Liver (tissue), 9 donors: Measurements from ENCODE around the gene CSNK1E. TPM values are rescaled to one million over a fixed set of nuclear protein-coding genes. Genes with fewer than 3 reads are reported as not detected.

Experiments
- DNase-seq: peaks from one replicate; pipeline ENCODE4 v3.0.0-alpha.2; 2017; ENCODE audit warnings: low spot score
- H3K27ac ChIP-seq, 2 donors: one replicate each; pipeline ENCODE4 v1.7.0; 2013; ENCODE audit warnings: inconsistent platforms in 2 of 2, low read length in 2 of 2, control low read depth in 1 of 2, low read depth in 1 of 2, mild to moderate bottlenecking in 1 of 2
- H3K27me3 ChIP-seq, 4 donors: one replicate each; pipeline versions ENCODE4 v1.6.1 to v1.7.0; 2013; ENCODE audit warnings: low read length in 3 of 4, inconsistent platforms in 1 of 4, mild to moderate bottlenecking in 1 of 4, moderate library complexity in 1 of 4; ENCODE audit not compliant: control insufficient read depth in 4 of 4, insufficient read depth in 4 of 4
- H3K36me3 ChIP-seq, 4 donors: one replicate each; pipeline versions ENCODE4 v1.6.1 to v1.7.0; 2013; ENCODE audit warnings: low read length in 3 of 4, mild to moderate bottlenecking in 3 of 4, low read depth in 1 of 4, moderate library complexity in 1 of 4; ENCODE audit not compliant: control insufficient read depth in 4 of 4, insufficient read depth in 3 of 4
- H3K4me1 ChIP-seq, 4 donors: one replicate each; pipeline versions ENCODE4 v1.6.1 to v1.7.0; 2013; ENCODE audit warnings: low read length in 3 of 4, mild to moderate bottlenecking in 3 of 4, moderate library complexity in 1 of 4; ENCODE audit not compliant: control insufficient read depth in 4 of 4, insufficient read depth in 4 of 4
- H3K4me3 ChIP-seq, 3 donors: one replicate each; pipeline versions ENCODE4 v1.6.1 to v1.7.0; 2013; ENCODE audit warnings: low read length in 3 of 3, control low read depth in 1 of 3, low read depth in 1 of 3, mild to moderate bottlenecking in 1 of 3
- H3K9ac ChIP-seq, 2 donors: one replicate each; pipeline ENCODE4 v1.7.0; 2013; ENCODE audit warnings: low read length in 2 of 2, mild to moderate bottlenecking in 2 of 2, moderate library complexity in 2 of 2, control low read depth in 1 of 2, low read depth in 1 of 2
- H3K9me3 ChIP-seq, 4 donors: one replicate each; pipeline versions ENCODE4 v1.6.1 to v1.7.0; 2013; ENCODE audit warnings: low read length in 3 of 4; ENCODE audit not compliant: control insufficient read depth in 4 of 4
- EGR1 ChIP-seq, 2 donors: IDR thresholded peaks; 2 replicates each; pipeline ENCODE4 v1.6.1; 2016 to 2018; ENCODE audit warnings: antibody characterized with exemption in 2 of 2, low read depth in 2 of 2
- FOXA1 ChIP-seq: IDR thresholded peaks from 2 replicates; pipeline ENCODE4 v1.6.1; 2016; ENCODE audit warnings: antibody characterized with exemption
- FOXA2 ChIP-seq: IDR thresholded peaks from 2 replicates; pipeline ENCODE4 v1.6.1; 2016; ENCODE audit warnings: antibody characterized with exemption
- GABPA ChIP-seq, 2 donors: IDR thresholded peaks in 1 of 2; conservative IDR thresholded peaks in 1 of 2; 2 replicates each; pipeline ENCODE4 v1.6.1; 2016; ENCODE audit warnings: antibody characterized with exemption in 2 of 2, mild to moderate bottlenecking in 1 of 2, moderate library complexity in 1 of 2
- HNF4G ChIP-seq: IDR thresholded peaks from 2 replicates; pipeline ENCODE4 v1.6.1; 2016; ENCODE audit warnings: antibody characterized with exemption
- JUND ChIP-seq, 2 donors: IDR thresholded peaks; 2 replicates each; pipeline ENCODE4 v1.6.1; 2016; ENCODE audit warnings: antibody characterized with exemption in 2 of 2
- MAX ChIP-seq: IDR thresholded peaks from 2 replicates; pipeline ENCODE4 v1.6.1; 2016; ENCODE audit warnings: antibody characterized with exemption
- NR2F2 ChIP-seq: IDR thresholded peaks from 2 replicates; pipeline ENCODE4 v1.6.1; 2016; ENCODE audit warnings: antibody characterized with exemption
- RAD21 ChIP-seq, 2 donors: IDR thresholded peaks; 2 replicates each; pipeline ENCODE4 v1.6.1; 2016; ENCODE audit warnings: antibody characterized with exemption in 2 of 2, mild to moderate bottlenecking in 2 of 2
- REST ChIP-seq: IDR thresholded peaks from 2 replicates; pipeline ENCODE4 v1.6.1; 2016; ENCODE audit warnings: antibody characterized with exemption, mild to moderate bottlenecking
- RXRA ChIP-seq, 2 donors: IDR thresholded peaks; 2 replicates each; pipeline ENCODE4 v1.6.1; 2017 to 2018; ENCODE audit warnings: antibody characterized with exemption in 2 of 2, mild to moderate bottlenecking in 1 of 2
- SP1 ChIP-seq: IDR thresholded peaks from 2 replicates; pipeline ENCODE4 v1.6.1; 2018; ENCODE audit warnings: antibody characterized with exemption, mild to moderate bottlenecking
- TAF1 ChIP-seq: conservative IDR thresholded peaks from 2 replicates; pipeline ENCODE4 v1.6.1; 2016; ENCODE audit warnings: antibody characterized with exemption, mild to moderate bottlenecking
- YY1 ChIP-seq: IDR thresholded peaks from 2 replicates; pipeline ENCODE4 v1.6.1; 2016; ENCODE audit warnings: antibody characterized with exemption, mild to moderate bottlenecking
- ZBTB33 ChIP-seq: IDR thresholded peaks from 2 replicates; pipeline ENCODE4 v1.6.1; 2016; ENCODE audit warnings: antibody characterized with exemption
- WGBS: extraction: QIAGEN DNeasy Blood & Tissue Kit; methylation state at CpG from one replicate; pipeline ENCODE4 v1.1.7; 2013; 5-methylcytosine and 5-hydroxymethylcytosine counted together
- polyA plus RNA-seq, 2 donors: library from polyadenylated mRNA; stranded (reverse) in 1 of 2; unstranded in 1 of 2; fragments of 200-250 nt in 1 of 2; fragments of >200 nt in 1 of 2; fragmentation: Nextera tagmentation in 1 of 2; extraction: Ambion mirVana in 1 of 2; gene quantifications; one replicate each; pipeline versions ENCODE4 v1.2.1 to v1.2.3, GENCODE V29; 2013 to 2015
- total RNA-seq, 2 donors: library from RNA; depleted of rRNA; stranded (reverse); fragments of >200 nt; gene quantifications; one replicate each; pipeline ENCODE4 v1.2.3, GENCODE V29; 2014
- donor health status: healthy.
- donor health status: healthy.
- donor health status: healthy.
- donor health status: healthy.
- donor health status: healthy.

The CSNK1E gene
- total and polyA plus RNA-seq, 4 donors: 8.4 to 27.4 (median 13.7) TPM

GRCh38 chr22:38299770-38300102, 17.5 kb downstream of the CSNK1E start:
- DNase-seq: no peak
- Histone ChIP-seq H3K9me3 (no peaks in the 10 kb centered on the region), H3K36me3 (peaks cover 0 to 47% (median 6%) of the 10 kb centered on the region in 4 donors), H3K4me1 (peaks cover 0 to 15% (median 12%) of the 10 kb centered on the region in 4 donors), H3K27me3 (no peaks in the 10 kb centered on the region), H3K9ac (no peak overlapping the region), H3K4me3 (no peak overlapping the region), H3K27ac (no peak overlapping the region)
- 61% methylated on average over 12 of the region's 12 CpGs for WGBS
- TF ChIP-seq ZBTB33 (no peak), GABPA (IDR thresholded peaks at IDR 0.05 in 1 of 2, conservative IDR thresholded peaks at IDR 0.05 in 1 of 2) (no peak), FOXA2 (no peak), YY1 (no peak), HNF4G (no peak), RAD21 (IDR thresholded peaks at IDR 0.05) (no peak), RXRA (IDR thresholded peaks at IDR 0.05) (no peak), FOXA1 (no peak)

- WGBS: 93% methylated on average over 25 of the region's 25 CpGs
- no peak for DNase-seq
- Histone ChIP-seq H3K27ac (no peak overlapping the region), H3K4me3 (no peak overlapping the region), H3K4me1 (peaks cover 0 to 14% (median 12%) of the 10 kb centered on the region in 4 donors), H3K9ac (no peak overlapping the region), H3K27me3 (no peaks in the 10 kb centered on the region), H3K36me3 (peaks cover 0 to 48% (median 8%) of the 10 kb centered on the region in 4 donors), H3K9me3 (no peaks in the 10 kb centered on the region)
- TF ChIP-seq YY1: no peak
- no peak for TF ChIP-seq EGR1 (IDR thresholded peaks at IDR 0.05; ENCODE audit: low read depth in 2 of 2)
- TF ChIP-seq REST: no peak
- TF ChIP-seq RAD21 (IDR thresholded peaks at IDR 0.05): peak in 1 of 2 donors; percentile 62
Observed at GRCh38 chr22:38298312-38299005, 18.8 kb downstream of the CSNK1E start.

GRCh38 chr22:38296372-38296771, 20.9 kb downstream of the CSNK1E start:
- Histone ChIP-seq H3K27ac (no peak overlapping the region), H3K9me3 (no peaks in the 10 kb centered on the region), H3K4me3 (no peak overlapping the region), H3K36me3 (peaks cover 0 to 43% (median 8%) of the 10 kb centered on the region in 4 donors), H3K9ac (no peak overlapping the region), H3K4me1 (peaks cover 0 to 14% (median 12%) of the 10 kb centered on the region in 4 donors), H3K27me3 (no peaks in the 10 kb centered on the region)
- 89% methylated on average over 4 of the region's 4 CpGs for WGBS
- no peak for DNase-seq
- TF ChIP-seq JUND (IDR thresholded peaks at IDR 0.05): no peak
- no peak for TF ChIP-seq SP1
- TF ChIP-seq TAF1: no peak
- no peak for TF ChIP-seq REST
- no peak for TF ChIP-seq MAX
- no peak for TF ChIP-seq GABPA (IDR thresholded peaks at IDR 0.05 in 1 of 2, conservative IDR thresholded peaks at IDR 0.05 in 1 of 2)
- TF ChIP-seq NR2F2: no peak
- TF ChIP-seq EGR1 (IDR thresholded peaks at IDR 0.05; ENCODE audit: low read depth in 2 of 2): no peak
- no peak for TF ChIP-seq YY1
- TF ChIP-seq FOXA1: no peak
